SU-DHL-6 (cell line): ENCODE results near the gene PRDM15.

Experiments used
- CTCF ChIP-seq: fragments of 200-600 bp; sonication (generic); IDR thresholded peaks from one replicate; pipeline ENCODE4 v1.5.1; 2017; ENCODE audit warnings: antibody characterized with exemption, mild to moderate bottlenecking, low read length, moderate library complexity; ENCODE audit not compliant: insufficient read depth, poor library complexity, severe bottlenecking
- EZH2phosphoT487 ChIP-seq: fragments of 200-600 bp; sonication (generic), shearing (Covaris generic); conservative IDR thresholded peaks from 2 replicates; pipeline ENCODE4 v1.6.1; 2018; ENCODE audit warnings: mild to moderate bottlenecking, antibody characterized with exemption, low read length, moderate library complexity, mixed read lengths

GRCh38 chr21:41852929-41853320, 26.2 kb downstream of the PRDM15 start:
- TF ChIP-seq CTCF (no peak), EZH2phosphoT487 (no peak)
